ENCODE measurements around the gene ZGPAT.

GRCh38 chr20:63741676-63742380 is 34.0 kb downstream of the ZGPAT start:
- TF ChIP-seq ZNF274 (IDR thresholded peaks at IDR 0.05; ENCODE audit: low read depth, low read length) (no peak), SUZ12 (IDR thresholded peaks at IDR 0.05; ENCODE audit: extremely low read depth, insufficient read depth, insufficient read length) (no peak)
